T1000 (cell line): ENCODE data around the gene APBB2.

ENCODE experiments used
- DNase-seq: peaks from one replicate; lab custom pipeline; 2025; ENCODE audit warnings: mixed read lengths; lab: John Stamatoyannopoulos, UW

The APBB2 gene

GRCh38 chr4:41098093-41099048 lies 116.0 kb downstream of the APBB2 start:
- DNase-seq, result no peak

GRCh38 chr4:41095973-41096372 lies 118.4 kb downstream of the APBB2 start:
- no peak for DNase-seq

- no peak for DNase-seq
Measured at GRCh38 chr4:41095192-41095872, 119.0 kb downstream of the APBB2 start.

GRCh38 chr4:41092128-41092527 lies 122.2 kb downstream of the APBB2 start:
- no peak for DNase-seq

GRCh38 chr4:41081847-41082246 lies 132.5 kb downstream of the APBB2 start:
- no peak for DNase-seq

- DNase-seq, result no peak
Measured at GRCh38 chr4:41080976-41081375, 133.4 kb downstream of the APBB2 start.

GRCh38 chr4:41079881-41080560 lies 134.3 kb downstream of the APBB2 start:
- no peak for DNase-seq

- DNase-seq, result no peak
Measured at GRCh38 chr4:41077628-41078027, 136.7 kb downstream of the APBB2 start.

- DNase-seq, result no peak
Measured at GRCh38 chr4:41076481-41076880, 137.9 kb downstream of the APBB2 start.

GRCh38 chr4:41074215-41074614 lies 140.1 kb downstream of the APBB2 start:
- DNase-seq, result no peak

GRCh38 chr4:41072021-41072777 lies 142.1 kb downstream of the APBB2 start:
- DNase-seq, result no peak

- DNase-seq, result no peak
Measured at GRCh38 chr4:41070516-41071281, 143.6 kb downstream of the APBB2 start.

GRCh38 chr4:41069838-41070237 lies 144.5 kb downstream of the APBB2 start:
- no peak for DNase-seq

- DNase-seq, result no peak
Measured at GRCh38 chr4:41069257-41069656, 145.1 kb downstream of the APBB2 start.

- no peak for DNase-seq
Measured at GRCh38 chr4:41067369-41067768, 147.0 kb downstream of the APBB2 start.

- no peak for DNase-seq
Measured at GRCh38 chr4:41066049-41066448, 148.3 kb downstream of the APBB2 start.

GRCh38 chr4:41065434-41066006 lies 148.8 kb downstream of the APBB2 start:
- no peak for DNase-seq

GRCh38 chr4:41064953-41065352 lies 149.4 kb downstream of the APBB2 start:
- DNase-seq, result no peak

GRCh38 chr4:41061482-41062185 lies 152.7 kb downstream of the APBB2 start:
- no peak for DNase-seq
